Esophagus muscularis mucosa (tissue), 4 donors: ENCODE measurements around the gene RGS2. TPM values are rescaled to one million over a fixed set of nuclear protein-coding genes. Genes with fewer than 3 reads are reported as not detected.
A peak's percentile ranks its signal among the peaks of the same experiment; 100 is the strongest.

ENCODE experiments used
- DNase-seq: peaks from one replicate; pipeline ENCODE4 v3.0.0-alpha.2; 2017; ENCODE audit errors: extremely low spot score
- H3K27ac ChIP-seq, 4 donors: fragments of 200-600 bp; sonication (generic); replicated peaks in 1 of 4; 1 replicate in 3 of 4; 2 replicates in 1 of 4; pipeline ENCODE4 v1.5.1; 2016 to 2019; ENCODE audit warnings: mild to moderate bottlenecking in 1 of 4
- H3K27me3 ChIP-seq, 4 donors: fragments of 200-600 bp; sonication (generic); one replicate each; pipeline versions ENCODE4 v1.5.1 to v1.6.0; 2016 to 2019
- H3K36me3 ChIP-seq, 4 donors: fragments of 200-600 bp; sonication (generic); one replicate each; pipeline ENCODE4 v1.5.1; 2016 to 2019
- H3K4me1 ChIP-seq, 4 donors: fragments of 200-600 bp; sonication (generic); one replicate each; pipeline ENCODE4 v1.5.1; 2016 to 2019
- H3K4me3 ChIP-seq, 4 donors: fragments of 200-600 bp; sonication (generic); 1 replicate in 2 of 4; 2 replicates in 2 of 4; pipeline ENCODE4 v1.5.1; 2016 to 2019; ENCODE audit warnings: mild to moderate bottlenecking in 4 of 4, moderate library complexity in 1 of 4
- H3K9me3 ChIP-seq, 4 donors: fragments of 200-600 bp; sonication (generic); 1 replicate in 3 of 4; 2 replicates in 1 of 4; pipeline ENCODE4 v1.5.1; 2016 to 2019
- EP300 ChIP-seq: sonication (generic); formaldehyde crosslinking; IDR thresholded peaks from one replicate; pipeline ENCODE4 v1.6.1; 2017; ENCODE audit warnings: antibody characterized with exemption
- POLR2A ChIP-seq: fragments of 450-650 bp; IDR thresholded peaks from one replicate; pipeline ENCODE4 v1.6.1; 2017; ENCODE audit warnings: antibody characterized with exemption, moderate library complexity, mild to moderate bottlenecking, low read depth
- POLR2AphosphoS5 ChIP-seq, 2 donors: sonication (generic); formaldehyde crosslinking; IDR thresholded peaks; one replicate each; pipeline ENCODE4 v1.6.1; 2017; ENCODE audit warnings: antibody characterized with exemption in 2 of 2
- WGBS: methylation state at CpG from one replicate; pipeline ENCODE4 v1.1.5; 2018; 5-methylcytosine and 5-hydroxymethylcytosine counted together
- intact Hi-C: fragments of 100-400 bp; cut with DNase I; formaldehyde crosslinking; loops from one replicate; pipeline ENCODE4 v1.15.1; 2023
- total RNA-seq, 4 donors: library from RNA; depleted of rRNA; stranded (reverse); fragments of >200 nt; gene quantifications; one replicate each; pipeline versions ENCODE4 v1.1.0 to v1.2.1, GENCODE V29; 2016
- TF ChIP-seq, protein P1 (sequence below), 3 experiments: fragments of 200-600 bp in 2 of 3; fragments of 450-650 bp in 1 of 3; sonication (generic) in 2 of 3; IDR thresholded peaks; one replicate each; pipeline ENCODE4 v1.5.1; 2017 to 2019; ENCODE audit warnings: antibody characterized with exemption in 3 of 3, mild to moderate bottlenecking in 2 of 3, moderate library complexity in 1 of 3

The RGS2 gene, protein sequence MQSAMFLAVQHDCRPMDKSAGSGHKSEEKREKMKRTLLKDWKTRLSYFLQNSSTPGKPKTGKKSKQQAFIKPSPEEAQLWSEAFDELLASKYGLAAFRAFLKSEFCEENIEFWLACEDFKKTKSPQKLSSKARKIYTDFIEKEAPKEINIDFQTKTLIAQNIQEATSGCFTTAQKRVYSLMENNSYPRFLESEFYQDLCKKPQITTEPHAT
- 100 to 1,000 TPM; 337 to 754 (median 525) TPM for total RNA-seq

GRCh38 chr1:192808518-192809306, at the start of gene RGS2:
Gene RGS2 (plus strand): TSS chr1:192809039. CDS start chr1:192809072, 33 bp downstream.
- Histone ChIP-seq H3K9me3 (no peaks in the 10 kb centered on the region), H3K27ac (peak within 1 kb of the TSS; percentile 90 to 97 (median 94)), H3K36me3 (peaks cover 0 to 20% (median 11%) of the 10 kb centered on the region in 4 donors), H3K4me3 (peak within 1 kb of the TSS; percentile 62 to 86 (median 77)), H3K27me3 (no peaks in the 10 kb centered on the region), H3K4me1 (peaks cover 5 to 21% (median 14%) of the 10 kb centered on the region in 4 donors)
- TF ChIP-seq EP300 (no peak), POLR2A (peak; percentile 98), POLR2AphosphoS5 (IDR thresholded peaks at IDR 0.05) (peak; percentile 100)
- TF ChIP-seq, protein P1, sequence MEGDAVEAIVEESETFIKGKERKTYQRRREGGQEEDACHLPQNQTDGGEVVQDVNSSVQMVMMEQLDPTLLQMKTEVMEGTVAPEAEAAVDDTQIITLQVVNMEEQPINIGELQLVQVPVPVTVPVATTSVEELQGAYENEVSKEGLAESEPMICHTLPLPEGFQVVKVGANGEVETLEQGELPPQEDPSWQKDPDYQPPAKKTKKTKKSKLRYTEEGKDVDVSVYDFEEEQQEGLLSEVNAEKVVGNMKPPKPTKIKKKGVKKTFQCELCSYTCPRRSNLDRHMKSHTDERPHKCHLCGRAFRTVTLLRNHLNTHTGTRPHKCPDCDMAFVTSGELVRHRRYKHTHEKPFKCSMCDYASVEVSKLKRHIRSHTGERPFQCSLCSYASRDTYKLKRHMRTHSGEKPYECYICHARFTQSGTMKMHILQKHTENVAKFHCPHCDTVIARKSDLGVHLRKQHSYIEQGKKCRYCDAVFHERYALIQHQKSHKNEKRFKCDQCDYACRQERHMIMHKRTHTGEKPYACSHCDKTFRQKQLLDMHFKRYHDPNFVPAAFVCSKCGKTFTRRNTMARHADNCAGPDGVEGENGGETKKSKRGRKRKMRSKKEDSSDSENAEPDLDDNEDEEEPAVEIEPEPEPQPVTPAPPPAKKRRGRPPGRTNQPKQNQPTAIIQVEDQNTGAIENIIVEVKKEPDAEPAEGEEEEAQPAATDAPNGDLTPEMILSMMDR (IDR thresholded peaks at IDR 0.05) = peak in 2 of 3 experiments; percentile 18 to 33
- WGBS = 0% methylated on average over 35 of the region's 72 CpGs
- intact Hi-C loops = loop anchor here (2.0 to 10.0 kb wide), 5 partner anchors 99 to 336 kb away; partner anchors contain the start of gene CDC73
- DNase-seq = peak; percentile 97

DNA sequence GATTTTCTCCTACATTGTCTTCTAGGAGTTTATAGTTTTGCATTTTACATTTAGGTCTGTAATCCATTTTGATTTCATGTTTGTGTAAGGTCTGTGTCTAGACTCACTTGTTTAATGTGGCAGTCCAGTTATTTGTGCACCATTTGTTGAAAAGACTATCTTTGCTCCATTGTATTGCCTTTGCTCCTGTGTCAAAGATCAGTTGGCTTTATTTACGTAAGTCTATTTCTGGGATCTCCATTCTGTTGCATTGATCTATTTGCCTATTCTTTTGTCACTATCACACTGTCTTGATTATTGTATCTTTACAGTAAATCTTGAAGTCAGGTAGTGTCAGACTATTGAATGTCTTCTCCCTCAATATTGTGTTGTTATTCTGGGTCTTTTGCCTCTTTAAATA, 49.7 kb upstream of the RGS2 start:
- intact Hi-C loops = no loop called here

GRCh38 chr1:192762265-192762664, 46.6 kb upstream of the RGS2 start:
- TF ChIP-seq POLR2A (no peak), POLR2AphosphoS5 (IDR thresholded peaks at IDR 0.05) (no peak), EP300 (no peak)
- TF ChIP-seq, protein P1 (IDR thresholded peaks at IDR 0.05) = no peak
- H3K4me3 ChIP-seq = no peak overlapping the region
- DNase-seq = no peak
- H3K27me3 ChIP-seq = no peaks in the 10 kb centered on the region
- no peaks in the 10 kb centered on the region for H3K36me3 ChIP-seq
- no peaks in the 10 kb centered on the region for H3K9me3 ChIP-seq
- WGBS = 97% methylated on average over 4 of the region's 4 CpGs
- intact Hi-C loops = no loop called here
- peaks cover 0 to 12% (median 5%) of the 10 kb centered on the region in 4 donors for H3K4me1 ChIP-seq
- no peak overlapping the region for H3K27ac ChIP-seq

More for the DNA sequence above, 49.7 kb upstream of the RGS2 start:
- Histone ChIP-seq H3K4me1 (peaks cover 0 to 11% (median 5%) of the 10 kb centered on the region in 4 donors), H3K27me3 (no peaks in the 10 kb centered on the region), H3K4me3 (no peak overlapping the region), H3K36me3 (no peaks in the 10 kb centered on the region), H3K27ac (no peak overlapping the region), H3K9me3 (no peaks in the 10 kb centered on the region)
- no peak for DNase-seq
- TF ChIP-seq, protein P1 (IDR thresholded peaks at IDR 0.05) = no peak
- WGBS = 100% methylated on average over 1 of the region's 1 CpG

DNA sequence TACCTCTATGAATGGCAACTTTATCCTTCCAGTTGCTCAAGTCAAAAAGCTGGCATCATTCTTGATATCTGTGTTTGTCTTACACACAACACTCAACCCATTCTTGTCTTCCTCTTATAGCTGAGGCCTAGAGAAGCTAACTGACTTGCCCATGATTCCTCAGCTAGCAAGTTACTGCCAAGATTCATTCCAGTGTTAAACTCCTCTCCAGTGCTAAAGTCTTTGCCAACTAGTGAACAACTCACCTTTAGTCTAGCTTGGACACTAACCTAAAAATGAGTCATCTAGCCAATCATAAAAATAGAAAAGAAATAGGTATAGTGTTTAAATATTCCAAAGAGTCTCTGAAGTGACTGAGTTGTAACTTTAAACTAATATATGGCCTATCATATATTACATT, 45.6 kb upstream of the RGS2 start:
- H3K4me1 ChIP-seq = peaks cover 0 to 12% (median 5%) of the 10 kb centered on the region in 4 donors

More for the DNA sequence above, 45.6 kb upstream of the RGS2 start:
- DNase-seq = no peak
- Histone ChIP-seq H3K9me3 (no peaks in the 10 kb centered on the region), H3K27me3 (no peaks in the 10 kb centered on the region), H3K4me3 (no peak overlapping the region), H3K27ac (no peak overlapping the region), H3K36me3 (no peaks in the 10 kb centered on the region)
- intact Hi-C loops = no loop called here
- TF ChIP-seq, protein P1 (IDR thresholded peaks at IDR 0.05) = no peak
- no peak for TF ChIP-seq EP300
- no peak for TF ChIP-seq POLR2AphosphoS5 (IDR thresholded peaks at IDR 0.05)
- no peak for TF ChIP-seq POLR2A
